OCI-LY3 (cell line): ENCODE results near the gene CDH23.

Source experiments
- CTCF ChIP-seq: fragments of 200-600, 300-600 bp; sonication (generic); IDR thresholded peaks from 2 replicates; pipeline ENCODE4 v1.5.1; 2014; ENCODE audit warnings: antibody characterized with exemption, low read length, low read depth
- EZH2phosphoT487 ChIP-seq: fragments of 200-600 bp; shearing (Covaris generic); IDR thresholded peaks from 2 replicates; pipeline ENCODE4 v1.6.1; 2018; ENCODE audit warnings: antibody characterized with exemption, mixed run types, low read depth

GRCh38 chr10:71659111-71659634 lies 262.5 kb downstream of the CDH23 start:
- no peak for TF ChIP-seq CTCF
- no peak for TF ChIP-seq EZH2phosphoT487
